Smooth muscle cell (in vitro differentiated cells): ENCODE results near the gene TRPM2. TPM values are rescaled to one million over a fixed set of nuclear protein-coding genes. Genes with fewer than 3 reads are reported as not detected.

Experiments used
- DNase-seq: peaks from one replicate; lab custom pipeline; 2025; ENCODE audit not compliant: unreplicated experiment; lab: John Stamatoyannopoulos, UW
- H2AFZ ChIP-seq: fragments of 200-600 bp; sonication (generic); 2 replicates; pipeline ENCODE4 v1.6.0; 2016; ENCODE audit warnings: antibody characterized with exemption, low read depth, mild to moderate bottlenecking
- H3F3A ChIP-seq: fragments of 200-600 bp; sonication (generic); 2 replicates; pipeline ENCODE4 v1.6.0; 2017; ENCODE audit warnings: antibody characterized with exemption, low read depth
- H3K27ac ChIP-seq: fragments of 200-600 bp; sonication (generic); 2 replicates; pipeline ENCODE4 v1.5.1; 2016; ENCODE audit warnings: low read depth, mild to moderate bottlenecking
- H3K27me3 ChIP-seq: fragments of 200-600 bp; sonication (generic); 2 replicates; pipeline ENCODE4 v1.6.1; 2016; ENCODE audit warnings: low read depth, mild to moderate bottlenecking
- H3K36me3 ChIP-seq: fragments of 200-600 bp; sonication (generic); 2 replicates; pipeline ENCODE4 v1.5.1; 2016; ENCODE audit warnings: low read depth
- H3K4me1 ChIP-seq: fragments of 200-600 bp; sonication (generic); 2 replicates; pipeline ENCODE4 v1.5.1; 2016; ENCODE audit warnings: low read depth
- H3K4me2 ChIP-seq: fragments of 200-600 bp; sonication (generic); 2 replicates; pipeline ENCODE4 v1.6.0; 2016; ENCODE audit warnings: mild to moderate bottlenecking
- H3K4me3 ChIP-seq: fragments of 200-600 bp; sonication (generic); 2 replicates; pipeline ENCODE4 v1.5.1; 2016; ENCODE audit warnings: mild to moderate bottlenecking
- H3K79me2 ChIP-seq: fragments of 200-600 bp; sonication (generic); 2 replicates; pipeline ENCODE4 v1.6.0; 2016; ENCODE audit warnings: low read depth, mild to moderate bottlenecking
- H3K9ac ChIP-seq: fragments of 200-600 bp; sonication (generic); 2 replicates; pipeline ENCODE4 v1.6.0; 2016; ENCODE audit warnings: low read depth
- H3K9me3 ChIP-seq: fragments of 200-600 bp; sonication (generic); replicated peaks from 2 replicates; pipeline ENCODE4 v1.5.1; 2016; ENCODE audit warnings: low read depth
- H4K20me1 ChIP-seq: fragments of 200-600 bp; sonication (generic); 2 replicates; pipeline ENCODE4 v1.6.0; 2016; ENCODE audit warnings: low read depth
- CTCF ChIP-seq: fragments of 200-600 bp; sonication (generic); IDR thresholded peaks from 2 replicates; pipeline ENCODE4 v1.5.1; 2017; ENCODE audit warnings: borderline replicate concordance, mild to moderate bottlenecking, antibody characterized with exemption; ENCODE audit not compliant: insufficient read depth, poor library complexity, severe bottlenecking
- WGBS: methylation state at CpG from one replicate; pipeline ENCODE4 v1.1.7; 2016; ENCODE audit warnings: low lambda C conversion rate; 5-methylcytosine and 5-hydroxymethylcytosine counted together
- polyA plus RNA-seq: library from polyadenylated mRNA; unstranded; fragments of >200 nt; fragmentation: Nextera tagmentation; extraction: Ambion mirVana; gene quantifications from 2 replicates; pipeline ENCODE4 v1.2.1, GENCODE V29; 2016
- total RNA-seq: library from RNA; depleted of rRNA; stranded (reverse); fragments of >200 nt; gene quantifications from 2 replicates; pipeline ENCODE4 v1.2.3, GENCODE V29; 2014

The TRPM2 gene
- total and polyA plus RNA-seq, 2 experiments from 2014 or later = 0.31 TPM; not detected in 1

GRCh38 chr21:44438531-44439210 lies 85.2 kb downstream of the TRPM2 start:
- no peaks in the 10 kb centered on the region for H3F3A ChIP-seq
- TF ChIP-seq CTCF = no peak
- no peak overlapping the region for H3K4me2 ChIP-seq
- H3K9ac ChIP-seq = no peak overlapping the region
- DNase-seq = no peak
- no peak overlapping the region for H3K4me3 ChIP-seq
- no peaks in the 10 kb centered on the region for H3K79me2 ChIP-seq
- no peaks in the 10 kb centered on the region for H3K4me1 ChIP-seq
- 94% methylated on average over 28 of the region's 34 CpGs for WGBS
- no peaks in the 10 kb centered on the region for H3K27me3 ChIP-seq
- H2AFZ ChIP-seq = no peak overlapping the region
- H3K36me3 ChIP-seq = no peaks in the 10 kb centered on the region
- no peaks in the 10 kb centered on the region for H3K9me3 ChIP-seq
- no peak overlapping the region for H3K27ac ChIP-seq
- H4K20me1 ChIP-seq = no peaks in the 10 kb centered on the region

GRCh38 chr21:44439211-44439600 lies 85.8 kb downstream of the TRPM2 start:
- Histone ChIP-seq H3K4me1 (no peaks in the 10 kb centered on the region), H3K27me3 (no peaks in the 10 kb centered on the region), H3K4me2 (no peak overlapping the region), H3K79me2 (no peaks in the 10 kb centered on the region), H2AFZ (no peak overlapping the region), H3K36me3 (no peaks in the 10 kb centered on the region), H3K27ac (no peak overlapping the region), H3K9me3 (no peaks in the 10 kb centered on the region), H3K9ac (no peak overlapping the region), H3F3A (no peaks in the 10 kb centered on the region), H4K20me1 (no peaks in the 10 kb centered on the region), H3K4me3 (no peak overlapping the region)
- no peak for DNase-seq
- no peak for TF ChIP-seq CTCF
- 91% methylated on average over 11 of the region's 11 CpGs for WGBS

- Histone ChIP-seq H3F3A (no peaks in the 10 kb centered on the region), H3K4me2 (no peak overlapping the region), H3K4me1 (no peaks in the 10 kb centered on the region), H3K79me2 (no peaks in the 10 kb centered on the region), H4K20me1 (no peaks in the 10 kb centered on the region), H3K27ac (no peak overlapping the region), H3K4me3 (no peak overlapping the region), H2AFZ (no peak overlapping the region), H3K27me3 (no peaks in the 10 kb centered on the region), H3K36me3 (no peaks in the 10 kb centered on the region), H3K9ac (no peak overlapping the region), H3K9me3 (no peaks in the 10 kb centered on the region)
- TF ChIP-seq CTCF = no peak
- DNase-seq = no peak
- WGBS = 95% methylated on average over 27 of the region's 33 CpGs
Observed at GRCh38 chr21:44440241-44441040, 87.0 kb downstream of the TRPM2 start.
